HepG2 (cell line): Measurements from ENCODE around the gene CDKN1A. TPM values are rescaled to one million over a fixed set of nuclear protein-coding genes. Genes with fewer than 3 reads are reported as not detected.

Experiments used
- CSRNP2 ChIP-seq: sonication (generic); formaldehyde crosslinking; conservative IDR thresholded peaks from 2 replicates; pipeline ENCODE4 v1.8.0; 2022; ENCODE audit warnings: low read depth, missing genetic modification reagents
- EZH2 ChIP-seq: conservative IDR thresholded peaks from 2 replicates; pipeline ENCODE4 v1.6.1; 2012; ENCODE audit warnings: mild to moderate bottlenecking, low read depth, low read length, moderate library complexity
- HIC2 ChIP-seq: sonication (generic); formaldehyde crosslinking; IDR thresholded peaks from 2 replicates; pipeline ENCODE4 v1.9.0; 2022; ENCODE audit warnings: low read depth, missing genetic modification reagents
- KDM3A ChIP-seq: IDR thresholded peaks from 2 replicates; pipeline ENCODE4 v1.6.1; 2018; ENCODE audit warnings: low read depth, missing compliant biosample characterization
- MTF2 ChIP-seq: sonication (generic); formaldehyde crosslinking; IDR thresholded peaks from 2 replicates; pipeline ENCODE4 v1.5.0; 2020; ENCODE audit warnings: missing genetic modification reagents, borderline replicate concordance
- PTBP1 ChIP-seq: fragments of 200-400 bp; formaldehyde crosslinking; IDR thresholded peaks from 2 replicates; pipeline ENCODE4 v1.6.1; 2018; ENCODE audit warnings: low read length, low read depth; ENCODE audit not compliant: poor library complexity, severe bottlenecking
- RORA ChIP-seq: sonication (generic); formaldehyde crosslinking; IDR thresholded peaks from 2 replicates; pipeline ENCODE4 v1.5.0; 2020; ENCODE audit warnings: mild to moderate bottlenecking, missing genetic modification reagents, moderate library complexity
- ZBTB33 ChIP-seq: sonication (generic); formaldehyde crosslinking; IDR thresholded peaks from 2 replicates; pipeline ENCODE4 v1.4.0; 2020; ENCODE audit warnings: missing genetic modification reagents
- ZNF124 ChIP-seq: sonication (generic); formaldehyde crosslinking; IDR thresholded peaks from 2 replicates; pipeline ENCODE4 v1.4.0; 2020; ENCODE audit warnings: missing genetic modification reagents
- ZNF17 ChIP-seq: sonication (generic); formaldehyde crosslinking; IDR thresholded peaks from 2 replicates; pipeline ENCODE4 v1.5.0; 2020; ENCODE audit warnings: mild to moderate bottlenecking, missing genetic modification reagents
- ZNF256 ChIP-seq: sonication (generic); formaldehyde crosslinking; conservative IDR thresholded peaks from 2 replicates; pipeline ENCODE4 v1.4.0; 2020; ENCODE audit warnings: missing genetic modification reagents
- ZSCAN30 ChIP-seq: sonication (generic); formaldehyde crosslinking; IDR thresholded peaks from 2 replicates; pipeline ENCODE4 v1.5.0; 2020; ENCODE audit warnings: mild to moderate bottlenecking, missing genetic modification reagents
- polyA plus RNA-seq, 8 experiments: library from polyadenylated mRNA; depleted of rRNA in 3 of 8; stranded (reverse) in 7 of 8; unstranded in 1 of 8; fragments of >200 nt; fragmentation: Illumina TruSeq in 4 of 8; extraction: Trizol in 4 of 8; gene quantifications; 2 replicates each; pipeline versions ENCODE4 v1.2.1 to v1.2.3, GENCODE V29; 2011 to 2016; ENCODE audit warnings: low read depth in 4 of 8, missing spikeins in 1 of 8, mixed read lengths in 1 of 8; ENCODE audit not compliant: insufficient read depth in 1 of 8
- total RNA-seq, 5 experiments: library from RNA; depleted of rRNA; stranded (reverse); fragments of >200 nt; fragmentation: Illumina TruSeq; extraction: Trizol; gene quantifications; 2 replicates each; pipeline ENCODE4 v1.2.3, GENCODE V29; 2016; ENCODE audit warnings: low read depth in 1 of 5

The CDKN1A gene
- total and polyA plus RNA-seq, 2 of the 13 experiments (the other 11 are each of a cell fraction or from before 2014, with no cell fraction given): 60.7 to 92.1 TPM

GRCh38 chr6:36733300-36733699 lies 54.8 kb downstream of the CDKN1A start (continued):
- TF ChIP-seq CSRNP2 (CRISPR knock-in tag) (no peak), MTF2 (CRISPR knock-in tag) (no peak), HIC2 (CRISPR knock-in tag) (no peak), ZSCAN30 (CRISPR knock-in tag) (no peak), EZH2 (no peak), KDM3A (CRISPR knock-in tag) (no peak), ZNF17 (CRISPR knock-in tag) (no peak), ZBTB33 (CRISPR knock-in tag) (no peak), RORA (no peak), ZNF256 (CRISPR knock-in tag) (no peak), ZNF124 (no peak), PTBP1 (no peak)
